GM10266 (cell line): ENCODE measurements around the gene AGTPBP1.
"Not testable (repeated sequence)": the region's sequence is repeated elsewhere in the genome, so short reads cannot be mapped to it uniquely, and the experiment has no call there.

Source experiments
- DNase-seq: peaks from one replicate; pipeline ENCODE4 v3.0.0; 2012; ENCODE audit errors: extremely low spot score
- CTCF ChIP-seq: IDR thresholded peaks from 2 replicates; pipeline ENCODE4 v1.5.1; 2012; ENCODE audit warnings: mild to moderate bottlenecking, low read depth; ENCODE audit not compliant: control insufficient read depth, insufficient read depth; ENCODE audit errors: missing control alignments

Gene AGTPBP1

GRCh38 chr9:85586684-85587083 is 155.1 kb downstream of the AGTPBP1 start:
- DNase-seq = no peak
- no peak for TF ChIP-seq CTCF

DNA sequence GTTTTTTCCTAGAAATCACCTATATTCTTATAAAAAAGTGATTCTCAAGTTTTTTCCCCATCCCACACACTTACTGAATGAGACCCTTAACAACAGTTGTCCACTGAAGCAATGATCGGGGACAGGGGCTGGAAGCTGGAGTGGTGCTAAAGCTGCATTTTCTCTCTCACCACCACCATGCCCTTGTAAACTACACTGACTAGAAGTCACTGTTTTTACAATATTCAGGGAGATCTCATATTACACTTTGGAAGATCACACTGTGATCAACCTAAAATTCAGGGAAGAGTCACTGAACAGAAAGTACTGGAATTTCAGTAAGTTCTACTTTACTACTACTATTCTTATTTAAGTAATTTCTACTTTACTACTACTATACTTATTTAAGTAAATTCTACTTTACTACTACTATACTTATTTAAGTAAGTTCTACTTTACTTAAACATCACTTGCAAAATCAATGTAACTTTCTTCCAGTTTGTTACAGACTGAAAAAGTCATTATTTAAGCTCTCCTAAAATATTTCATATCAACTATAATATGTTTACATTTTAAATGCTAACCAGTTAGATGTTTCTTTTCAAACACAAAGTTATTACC is 164.3 kb downstream of the AGTPBP1 start:
- TF ChIP-seq CTCF = no peak
- DNase-seq = no peak

DNA sequence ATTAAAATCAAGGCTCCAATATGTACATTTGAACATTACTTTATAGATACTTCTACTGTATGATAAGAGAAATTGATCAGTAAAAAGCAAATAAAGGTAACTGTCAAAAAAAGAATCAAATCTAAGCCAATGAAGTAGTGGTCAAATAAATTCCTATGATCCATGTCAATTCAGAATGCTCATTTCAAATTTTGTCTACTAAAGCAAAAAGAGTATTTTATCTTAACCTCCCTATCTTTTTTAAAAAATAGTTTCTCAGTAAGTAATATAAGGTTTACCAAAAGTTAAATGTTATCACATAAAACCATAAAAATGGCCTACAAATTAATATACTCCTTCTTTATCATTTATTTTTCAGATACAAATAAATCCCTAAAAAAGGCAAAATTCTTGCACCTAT is 165.9 kb downstream of the AGTPBP1 start:
- DNase-seq = no peak
- TF ChIP-seq CTCF = no peak

DNA sequence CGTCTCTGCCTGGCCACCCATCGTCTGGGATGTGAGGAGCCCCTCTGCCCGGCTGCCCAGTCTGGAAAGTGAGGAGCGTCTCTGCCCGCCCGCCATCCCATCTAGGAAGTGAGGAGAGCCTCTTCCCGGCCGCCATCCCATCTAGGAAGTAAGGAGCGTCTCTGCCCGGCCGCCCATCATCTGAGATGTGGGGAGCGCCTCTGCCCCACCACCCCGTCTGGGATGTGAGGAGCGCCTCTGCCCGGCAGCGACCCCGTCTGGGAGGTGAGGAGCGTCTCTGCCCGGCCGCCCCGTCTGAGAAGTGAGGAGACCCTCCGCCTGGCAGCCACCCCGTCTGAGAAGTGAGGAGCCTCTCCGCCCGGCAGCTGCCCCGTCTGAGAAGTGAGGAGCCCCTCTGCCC is 168.2 kb downstream of the AGTPBP1 start:
- not testable (repeated sequence) for DNase-seq

DNA sequence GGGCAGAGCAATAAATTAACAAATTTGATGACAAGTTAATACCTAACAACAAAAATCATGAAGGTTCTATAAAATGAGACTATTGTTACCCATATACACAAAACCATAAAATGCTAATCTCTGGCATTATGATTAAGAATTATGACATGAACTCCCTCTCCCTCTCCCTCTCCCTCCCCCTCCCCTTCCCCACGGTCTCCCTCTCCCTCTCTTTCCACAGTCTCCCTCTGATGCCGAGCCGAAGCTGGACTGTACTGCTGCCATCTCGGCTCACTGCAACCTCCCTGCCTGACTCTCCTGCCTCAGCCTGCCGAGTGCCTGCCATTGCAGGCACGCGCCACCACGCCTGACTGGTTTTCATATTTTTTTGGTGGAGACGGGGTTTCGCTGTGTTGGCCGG is 168.8 kb downstream of the AGTPBP1 start:
- DNase-seq = not testable (repeated sequence)

DNA sequence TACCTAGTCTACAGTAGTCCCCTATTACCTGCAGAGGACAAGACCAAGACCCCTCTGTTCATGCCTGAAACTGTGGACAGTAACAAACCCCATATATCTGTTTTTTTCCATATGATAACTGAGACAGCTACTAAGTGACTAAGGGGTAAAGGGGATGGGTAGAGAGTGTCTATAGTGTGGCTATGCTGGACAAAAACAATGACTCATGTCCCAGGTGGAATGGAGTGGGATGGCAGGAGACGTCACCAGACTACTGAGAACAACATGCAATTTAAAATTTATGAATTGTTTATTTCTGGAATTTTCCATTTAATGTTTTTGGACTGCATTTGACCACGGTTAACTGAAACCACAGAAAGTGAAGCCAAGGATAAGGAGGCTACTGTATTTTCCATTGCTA is 171.8 kb downstream of the AGTPBP1 start:
- DNase-seq = no peak
- no peak for TF ChIP-seq CTCF

DNA sequence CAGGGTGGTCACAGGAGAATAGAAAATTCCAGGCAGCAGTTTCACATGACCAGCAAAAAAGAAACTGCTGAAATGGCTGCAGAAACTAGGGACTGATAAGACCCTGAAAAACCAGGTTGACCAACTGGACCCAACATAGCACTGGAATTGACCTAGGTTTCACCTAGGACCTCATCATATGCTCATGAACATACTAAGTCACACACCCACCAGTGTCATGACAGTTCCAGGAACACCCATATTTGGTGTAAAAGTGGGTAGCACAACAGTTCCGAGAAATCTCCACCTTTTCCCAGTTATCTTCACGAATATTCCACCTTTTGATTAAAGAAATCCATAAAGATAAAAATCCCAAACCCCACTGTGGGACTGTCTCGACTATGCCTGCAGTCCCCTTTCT is 182.2 kb downstream of the AGTPBP1 start:
- no peak for TF ChIP-seq CTCF

GRCh38 chr9:85554349-85554748 is 187.4 kb downstream of the AGTPBP1 start:
- DNase-seq = peak; percentile 17
- no peak for TF ChIP-seq CTCF

More for the DNA sequence above, 182.2 kb downstream of the AGTPBP1 start:
- no peak for DNase-seq
